Measurements from ENCODE around the gene MUSK.

MUSK gene

DNA sequence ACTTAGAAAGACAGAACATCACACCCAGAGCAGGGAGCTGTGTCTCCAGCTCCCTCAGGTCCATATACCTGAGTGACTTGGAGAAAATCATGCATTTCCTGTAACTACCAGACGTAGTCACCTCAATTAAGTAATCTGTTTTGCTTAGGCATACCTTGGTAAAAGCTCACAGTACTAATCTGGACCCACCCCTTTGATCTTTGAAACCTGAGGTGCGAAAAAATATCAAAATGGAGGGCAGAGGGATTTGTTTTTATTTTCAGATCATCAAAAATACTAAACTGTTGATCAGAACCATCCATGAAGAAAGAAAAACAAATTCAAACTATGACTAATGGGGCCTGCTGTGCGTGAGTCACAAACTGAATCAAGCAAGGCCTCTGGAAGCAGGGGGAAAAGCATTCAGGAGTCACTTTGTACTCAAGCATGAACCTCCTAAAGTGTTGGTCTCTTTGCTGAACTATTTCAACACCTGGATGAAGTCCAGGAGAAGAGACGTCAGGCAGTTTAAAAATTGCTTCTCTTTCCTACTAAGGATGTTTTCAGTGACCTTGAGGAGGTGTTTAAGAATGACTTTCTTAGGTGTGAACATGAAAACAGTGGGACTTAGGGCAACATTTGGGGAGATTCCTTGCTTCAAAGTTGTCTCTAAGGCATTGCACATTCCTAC is 76.3 kb downstream of the MUSK start:
- H2AFZ ChIP-seq (ENCODE audit: low read depth, low read length, severe bottlenecking): no peak overlapping the region
- H3K36me3 ChIP-seq (ENCODE audit: low read length): no peaks in the 10 kb centered on the region
- H3K4me3 ChIP-seq (ENCODE audit: insufficient read depth, low read length, poor library complexity, severe bottlenecking): no peak overlapping the region
- no peak overlapping the region for H3K27ac ChIP-seq (ENCODE audit: low read depth, low read length)
- H3K79me2 ChIP-seq (ENCODE audit: insufficient read depth, low read length): no peaks in the 10 kb centered on the region
- TF ChIP-seq, protein P1, sequence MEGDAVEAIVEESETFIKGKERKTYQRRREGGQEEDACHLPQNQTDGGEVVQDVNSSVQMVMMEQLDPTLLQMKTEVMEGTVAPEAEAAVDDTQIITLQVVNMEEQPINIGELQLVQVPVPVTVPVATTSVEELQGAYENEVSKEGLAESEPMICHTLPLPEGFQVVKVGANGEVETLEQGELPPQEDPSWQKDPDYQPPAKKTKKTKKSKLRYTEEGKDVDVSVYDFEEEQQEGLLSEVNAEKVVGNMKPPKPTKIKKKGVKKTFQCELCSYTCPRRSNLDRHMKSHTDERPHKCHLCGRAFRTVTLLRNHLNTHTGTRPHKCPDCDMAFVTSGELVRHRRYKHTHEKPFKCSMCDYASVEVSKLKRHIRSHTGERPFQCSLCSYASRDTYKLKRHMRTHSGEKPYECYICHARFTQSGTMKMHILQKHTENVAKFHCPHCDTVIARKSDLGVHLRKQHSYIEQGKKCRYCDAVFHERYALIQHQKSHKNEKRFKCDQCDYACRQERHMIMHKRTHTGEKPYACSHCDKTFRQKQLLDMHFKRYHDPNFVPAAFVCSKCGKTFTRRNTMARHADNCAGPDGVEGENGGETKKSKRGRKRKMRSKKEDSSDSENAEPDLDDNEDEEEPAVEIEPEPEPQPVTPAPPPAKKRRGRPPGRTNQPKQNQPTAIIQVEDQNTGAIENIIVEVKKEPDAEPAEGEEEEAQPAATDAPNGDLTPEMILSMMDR (IDR thresholded peaks at IDR 0.05; ENCODE audit: insufficient read depth, low read length, poor library complexity, severe bottlenecking): no peak
- no peaks in the 10 kb centered on the region for H4K20me1 ChIP-seq (ENCODE audit: low read depth, low read length)
- H3K9me2 ChIP-seq (replicated peaks; ENCODE audit: insufficient read depth, low read length): no peaks in the 10 kb centered on the region
- no peak overlapping the region for H3K9ac ChIP-seq (ENCODE audit: low read length)
- H3F3A ChIP-seq (ENCODE audit: insufficient read depth): no peaks in the 10 kb centered on the region
- H3K9me3 ChIP-seq (ENCODE audit: insufficient read depth, low read length): no peaks in the 10 kb centered on the region
- no peaks in the 10 kb centered on the region for H3K27me3 ChIP-seq (ENCODE audit: low read length)
- H3K4me2 ChIP-seq (ENCODE audit: low read depth, low read length, poor library complexity, severe bottlenecking): no peak overlapping the region

DNA sequence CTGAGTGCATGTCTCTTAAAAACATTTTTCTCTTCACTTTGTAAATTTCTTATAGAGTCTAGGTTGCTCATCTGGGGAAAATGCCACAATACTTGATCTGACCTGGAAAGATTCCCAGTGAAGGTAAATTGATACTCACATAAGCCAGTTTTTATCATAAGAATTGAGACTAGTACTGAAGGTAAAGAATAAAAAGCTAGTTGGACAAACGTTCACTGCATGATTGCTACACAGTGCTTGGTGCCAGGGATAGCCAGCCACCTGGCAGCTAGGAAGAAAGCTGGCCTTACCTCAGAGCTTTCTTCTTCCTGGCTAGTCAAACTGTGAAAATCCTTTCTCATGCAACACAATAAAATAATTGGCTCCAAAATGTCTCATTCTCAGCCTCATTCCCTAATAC is 77.1 kb downstream of the MUSK start:
- H3K27ac ChIP-seq (ENCODE audit: low read depth, low read length): no peak overlapping the region
- TF ChIP-seq, protein P1 (IDR thresholded peaks at IDR 0.05; ENCODE audit: insufficient read depth, low read length, poor library complexity, severe bottlenecking): no peak
- no peak for TF ChIP-seq EZH2phosphoT487 (conservative IDR thresholded peaks at IDR 0.05; ENCODE audit: low read length)
- H3K79me2 ChIP-seq (ENCODE audit: insufficient read depth, low read length): no peaks in the 10 kb centered on the region
- H3K4me2 ChIP-seq (ENCODE audit: low read depth, low read length, poor library complexity, severe bottlenecking): no peak overlapping the region
- H3K9ac ChIP-seq (ENCODE audit: low read length): no peak overlapping the region
- no peak overlapping the region for H3K4me3 ChIP-seq (ENCODE audit: insufficient read depth, low read length, poor library complexity, severe bottlenecking)
- H3K9me3 ChIP-seq (ENCODE audit: insufficient read depth, low read length): no peaks in the 10 kb centered on the region
- H3K9me2 ChIP-seq (replicated peaks; ENCODE audit: insufficient read depth, low read length): no peaks in the 10 kb centered on the region
- no peaks in the 10 kb centered on the region for H4K20me1 ChIP-seq (ENCODE audit: low read depth, low read length)
- H2AFZ ChIP-seq (ENCODE audit: low read depth, low read length, severe bottlenecking): no peak overlapping the region
- no peaks in the 10 kb centered on the region for H3K27me3 ChIP-seq (ENCODE audit: low read length)
- H3K36me3 ChIP-seq (ENCODE audit: low read length): no peaks in the 10 kb centered on the region
- no peaks in the 10 kb centered on the region for H3F3A ChIP-seq (ENCODE audit: insufficient read depth)

DNA sequence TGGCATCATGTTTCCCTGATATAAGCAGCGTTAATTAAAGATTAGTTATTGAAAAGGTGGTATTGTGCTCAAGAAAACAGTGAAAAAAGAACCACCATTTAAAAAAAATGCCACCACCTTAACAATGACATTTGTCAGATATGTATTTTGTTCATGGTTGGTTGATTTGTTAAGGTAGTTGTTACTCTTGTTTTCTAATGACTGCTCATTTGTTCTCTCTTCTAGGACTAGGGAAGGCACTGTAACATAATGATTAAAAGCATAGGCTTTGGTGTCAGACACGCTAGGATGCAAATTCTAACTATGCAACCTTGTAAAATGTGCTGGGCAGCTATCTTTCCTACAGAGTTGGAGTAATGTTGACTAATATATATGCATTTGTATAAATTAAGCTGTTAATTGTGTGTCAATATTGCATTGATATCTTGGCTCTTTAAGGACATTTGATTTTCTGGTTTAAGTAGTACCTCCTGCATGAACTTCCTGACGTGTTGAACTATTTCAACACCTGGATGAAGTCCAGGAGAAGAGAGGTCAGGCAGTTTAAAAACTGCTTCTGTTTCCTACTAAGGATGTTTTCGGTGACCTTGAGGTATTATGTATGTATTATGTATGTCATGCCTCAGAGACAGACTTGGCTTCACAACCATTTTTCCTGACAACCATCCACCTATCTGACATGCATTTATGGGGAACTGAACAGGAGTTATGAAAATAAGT is 77.8 kb downstream of the MUSK start:
- no peak overlapping the region for H3K4me3 ChIP-seq (ENCODE audit: insufficient read depth, low read length, poor library complexity, severe bottlenecking)
- no peaks in the 10 kb centered on the region for H3K79me2 ChIP-seq (ENCODE audit: insufficient read depth, low read length)
- H3K9ac ChIP-seq (ENCODE audit: low read length): no peak overlapping the region
- no peak overlapping the region for H2AFZ ChIP-seq (ENCODE audit: low read depth, low read length, severe bottlenecking)
- H3F3A ChIP-seq (ENCODE audit: insufficient read depth): no peaks in the 10 kb centered on the region
- H3K9me2 ChIP-seq (replicated peaks; ENCODE audit: insufficient read depth, low read length): no peaks in the 10 kb centered on the region
- no peaks in the 10 kb centered on the region for H3K36me3 ChIP-seq (ENCODE audit: low read length)
- no peak overlapping the region for H3K27ac ChIP-seq (ENCODE audit: low read depth, low read length)
- TF ChIP-seq, protein P1 (IDR thresholded peaks at IDR 0.05; ENCODE audit: insufficient read depth, low read length, poor library complexity, severe bottlenecking): no peak
- no peak for TF ChIP-seq EZH2phosphoT487 (conservative IDR thresholded peaks at IDR 0.05; ENCODE audit: low read length)
- H3K4me2 ChIP-seq (ENCODE audit: low read depth, low read length, poor library complexity, severe bottlenecking): no peak overlapping the region
- H4K20me1 ChIP-seq (ENCODE audit: low read depth, low read length): no peaks in the 10 kb centered on the region
- no peaks in the 10 kb centered on the region for H3K9me3 ChIP-seq (ENCODE audit: insufficient read depth, low read length)
- no peaks in the 10 kb centered on the region for H3K27me3 ChIP-seq (ENCODE audit: low read length)

Measured in SU-DHL-6 (cell line).